K562 (cell line): ENCODE results near the gene FCAR. TPM values are rescaled to one million over a fixed set of nuclear protein-coding genes. Genes with fewer than 3 reads are reported as not detected.
"Not testable (repeated sequence)": the region's sequence is repeated elsewhere in the genome, so short reads cannot be mapped to it uniquely, and the experiment has no call there.

ENCODE experiments used
- ATAC-seq: fragments of 200-7000 bp; cut with Tn5 transposase; 3 replicates; pipeline ENCODE4 v1.9.1; 2020; ENCODE audit warnings: moderate library complexity
- BruUV-seq: library from RNA; stranded (reverse); fragments of 400-500 nt; replicated peaks from 2 replicates; lab custom pipeline; 2021; lab: Mats Ljungman, UMichigan
- CTCF ChIA-PET: fragments of 300-600 bp; formaldehyde crosslinking; extraction: SDS; loops from one replicate; lab custom pipeline; 2021; ENCODE audit warnings: low intra/inter-chr PET ratio; lab: Yijun Ruan, JAX
- POLR2A ChIA-PET: fragments of 300-600, 350-650 bp; sonication (Branson Sonifier 250); formaldehyde crosslinking; extraction: SDS; loops from one replicate; lab custom pipeline; 2021; ENCODE audit warnings: antibody characterized with exemption, inconsistent platforms; lab: Yijun Ruan, JAX
- DNase-seq, 4 experiments: peaks; one replicate each; pipeline versions ENCODE4 v3.0.0 to v3.0.0-alpha.2; 2011 to 2018; ENCODE audit warnings: low spot score in 3 of 4, mixed read lengths in 3 of 4; ENCODE audit errors: extremely low read depth in 1 of 4
- FAIRE-seq: peaks from 2 replicates; lab custom pipeline; 2011; peaks lifted over from hg19 to GRCh38; lab: Jason Lieb, UNC
- H2AFZ ChIP-seq: 2 replicates; pipeline ENCODE4 v1.6.0; 2011; ENCODE audit warnings: low read depth, low read length, control low read depth, inconsistent platforms
- H3K27ac ChIP-seq: fragments of 200-600 bp; 3 replicates; pipeline ENCODE4 v1.8.0; 2011; ENCODE audit warnings: low read depth, mild to moderate bottlenecking, control low read depth, inconsistent platforms, low read length, moderate library complexity, mixed read lengths; ENCODE audit errors: extremely low read depth
- H3K27me3 ChIP-seq, 2 experiments: fragments of 300-600 bp in 1 of 2; 2 replicates in 1 of 2; 3 replicates in 1 of 2; pipeline versions ENCODE4 v1.6.0 to v1.8.0; 2011; ENCODE audit warnings: inconsistent platforms in 2 of 2, low read length in 2 of 2, mild to moderate bottlenecking in 1 of 2, mixed read lengths in 1 of 2, moderate library complexity in 1 of 2; ENCODE audit not compliant: control insufficient read depth in 2 of 2, insufficient read depth in 2 of 2
- H3K36me3 ChIP-seq: fragments of 300-600 bp; 3 replicates; pipeline ENCODE4 v1.8.0; 2011; ENCODE audit warnings: mild to moderate bottlenecking, low read length, inconsistent platforms; ENCODE audit not compliant: control insufficient read depth, insufficient read depth
- H3K4me1 ChIP-seq, 2 experiments: fragments of 200-600 bp in 1 of 2; replicated peaks in 1 of 2; 2 replicates in 1 of 2; 3 replicates in 1 of 2; pipeline versions ENCODE4 v1.5.1 to v1.8.0; 2011; ENCODE audit warnings: inconsistent platforms in 2 of 2, low read length in 2 of 2, mild to moderate bottlenecking in 1 of 2, mixed read lengths in 1 of 2, moderate library complexity in 1 of 2; ENCODE audit not compliant: control insufficient read depth in 2 of 2, insufficient read depth in 2 of 2
- H3K4me2 ChIP-seq: 2 replicates; pipeline ENCODE4 v1.6.1; 2011; ENCODE audit warnings: low read length, control low read depth, inconsistent platforms, mixed read lengths; ENCODE audit not compliant: insufficient read depth
- H3K4me3 ChIP-seq: fragments of 200-600 bp; sonication (generic), shearing (Covaris generic); 2 replicates; pipeline ENCODE4 v1.5.1; 2016; ENCODE audit warnings: control low read depth, inconsistent platforms
- H3K79me2 ChIP-seq: fragments of 200-600 bp; 3 replicates; pipeline ENCODE4 v1.8.0; 2011; ENCODE audit warnings: low read length, inconsistent platforms; ENCODE audit not compliant: control insufficient read depth, insufficient read depth
- H3K9ac ChIP-seq, 2 experiments: 2 replicates each; pipeline versions ENCODE4 v1.6.0 to v1.6.1; 2011; ENCODE audit warnings: low read depth in 2 of 2, low read length in 2 of 2, control low read depth in 1 of 2, inconsistent platforms in 1 of 2, mild to moderate bottlenecking in 1 of 2, mixed read lengths in 1 of 2; ENCODE audit not compliant: insufficient read depth in 1 of 2
- H3K9me1 ChIP-seq: one replicate; pipeline ENCODE4 v1.6.0; 2011; ENCODE audit warnings: inconsistent platforms, mild to moderate bottlenecking, low read length, moderate library complexity; ENCODE audit not compliant: control insufficient read depth, insufficient read depth
- H3K9me3 ChIP-seq: replicated peaks from 2 replicates; pipeline ENCODE4 v1.5.1; 2011; ENCODE audit warnings: low read depth, low read length, inconsistent platforms; ENCODE audit not compliant: control insufficient read depth, insufficient read depth
- H4K20me1 ChIP-seq: replicated peaks from 2 replicates; pipeline ENCODE4 v1.6.1; 2011; ENCODE audit warnings: low read length, inconsistent platforms, mixed read lengths; ENCODE audit not compliant: control insufficient read depth, insufficient read depth
- DDX20 ChIP-seq: fragments of 450-650 bp; IDR thresholded peaks from 2 replicates; pipeline ENCODE4 v1.6.1; 2016; ENCODE audit warnings: missing genetic modification characterization, low read depth, mild to moderate bottlenecking, missing compliant biosample characterization, moderate library complexity
- ZNF143 ChIP-seq: sonication (generic); formaldehyde crosslinking; IDR thresholded peaks from 2 replicates; pipeline ENCODE4 v1.9.0; 2022; ENCODE audit warnings: mild to moderate bottlenecking, missing genetic modification reagents
- ZNF24 ChIP-seq: fragments of 450-650 bp; IDR thresholded peaks from 2 replicates; pipeline ENCODE4 v1.6.1; 2016
- ZNF551 ChIP-seq: fragments of 250-450 bp; sonication (Bioruptor Pico); IDR thresholded peaks from 2 replicates; pipeline ENCODE4 v1.5.0; 2021; ENCODE audit warnings: mild to moderate bottlenecking, moderate library complexity
- ZNF764 ChIP-seq: fragments of 250-450 bp; sonication (Bioruptor Pico); IDR thresholded peaks from 2 replicates; pipeline ENCODE4 v1.4.0; 2020; ENCODE audit warnings: low read depth, mild to moderate bottlenecking, moderate library complexity
- whole genome bisulfite sequencing: fragments of 100-300 bp; shearing (Covaris generic); methylation state at CpG from one replicate; pipeline ENCODE4 v1.1.6; 2016; ENCODE audit warnings: low coverage, mixed read lengths; ENCODE audit not compliant: insufficient coverage; ENCODE audit errors: missing lambda C conversion rate; 5-methylcytosine and 5-hydroxymethylcytosine counted together
- in situ Hi-C: fragments of 300-500 bp; cut with MboI; formaldehyde crosslinking; loops from 4 replicates; pipeline ENCODE4 v1.15.0; 2018; ENCODE audit warnings: inconsistent platforms, mixed read lengths
- intact Hi-C: fragments of 100-400 bp; cut with micrococcal nuclease; formaldehyde crosslinking; loops from 2 replicates; pipeline ENCODE4 v1.14.2; 2022
- polyA plus RNA-seq, 8 experiments: library from polyadenylated mRNA; depleted of rRNA in 4 of 8; stranded (reverse) in 5 of 8; unstranded in 3 of 8; fragments of >200 nt; fragmentation: Nextera tagmentation in 2 of 8; fragmentation: Illumina TruSeq in 1 of 8; extraction: Ambion mirVana in 2 of 8; extraction: Trizol in 1 of 8; gene quantifications; 2 replicates each; pipeline versions ENCODE4 v1.2.1 to v1.2.3, GENCODE V29; 2011 to 2014; ENCODE audit warnings: inconsistent platforms in 1 of 8, missing spikeins in 1 of 8
- total RNA-seq, 7 experiments: library from RNA; depleted of rRNA in 6 of 7; stranded (reverse); fragments of >200 nt in 6 of 7; fragmentation: Illumina TruSeq in 2 of 7; extraction: Trizol in 2 of 7; gene quantifications; 2 replicates each; pipeline versions ENCODE4 v1.2.1 to v1.2.3, GENCODE V29; 2011 to 2021; ENCODE audit warnings: low replicate concordance in 1 of 7
- TF ChIP-seq, protein P1 (sequence below), 3 experiments: fragments of 200-800 bp in 1 of 3; fragments of 250-450 bp in 1 of 3; fragments of 450-650 bp in 1 of 3; sonication (Bioruptor Pico) in 1 of 3; sonication (Bioruptor generic) in 1 of 3; formaldehyde crosslinking in 1 of 3; IDR thresholded peaks; 2 replicates each; pipeline versions ENCODE4 v1.6.1 to v1.8.0; 2016 to 2022; ENCODE audit warnings: mild to moderate bottlenecking in 2 of 3, missing genetic modification characterization in 2 of 3, missing compliant biosample characterization in 1 of 3, moderate library complexity in 1 of 3

Gene FCAR
- total and polyA plus RNA-seq, 9 of the 15 experiments (the other 6 are each of a cell fraction or from before 2014, with no cell fraction given): not detected

DNA sequence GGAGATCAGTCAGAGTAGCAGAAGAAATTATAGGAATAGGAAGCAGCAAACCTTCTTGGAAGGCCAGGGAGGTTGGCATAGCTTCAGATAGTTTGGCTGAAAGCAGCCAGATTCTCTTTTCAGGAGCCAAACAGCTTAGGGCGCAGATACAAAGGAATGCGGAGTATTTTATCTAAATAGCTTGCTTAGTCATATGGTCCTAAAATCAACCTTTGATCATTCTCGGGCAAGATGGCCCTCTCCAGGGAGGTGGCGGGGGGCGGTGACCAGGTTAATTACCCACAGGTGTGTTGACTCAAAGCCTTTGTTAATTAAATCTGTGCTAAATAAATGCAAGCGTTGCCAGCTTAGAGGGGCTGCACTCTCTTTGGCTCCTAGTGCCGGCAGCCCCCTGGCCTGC is 19.4 kb downstream of the FCAR start:
- ChIA-PET CTCF (interaction anchor here (0.6 kb wide), 1 partner anchor 25 kb away, joined by 3 read pairs; no protein-coding TSS in a partner anchor), POLR2A (no interaction called here)
- Histone ChIP-seq H3K9me3 (no peaks in the 10 kb centered on the region), H3K9ac (no peak overlapping the region), H3K4me3 (no peak overlapping the region), H2AFZ (no peak overlapping the region), H3K9me1 (no peaks in the 10 kb centered on the region), H4K20me1 (no peaks in the 10 kb centered on the region), H3K79me2 (no peaks in the 10 kb centered on the region), H3K27ac (no peak overlapping the region), H3K27me3 (peaks cover 0 to 4% of the 10 kb centered on the region in 2 experiments; a peak in 1 of 5 replicates), H3K4me1 (peaks cover 0 to 4% of the 10 kb centered on the region in 2 experiments; a peak in 3 of 5 replicates), H3K36me3 (no peaks in the 10 kb centered on the region), H3K4me2 (no peak overlapping the region)
- ATAC-seq (no peak), DNase-seq (no peak), FAIRE-seq (no peak)
- in situ Hi-C loops (no loop called here), intact Hi-C loops (no loop called here)
- TF ChIP-seq DDX20: no peak
- TF ChIP-seq, protein P1, sequence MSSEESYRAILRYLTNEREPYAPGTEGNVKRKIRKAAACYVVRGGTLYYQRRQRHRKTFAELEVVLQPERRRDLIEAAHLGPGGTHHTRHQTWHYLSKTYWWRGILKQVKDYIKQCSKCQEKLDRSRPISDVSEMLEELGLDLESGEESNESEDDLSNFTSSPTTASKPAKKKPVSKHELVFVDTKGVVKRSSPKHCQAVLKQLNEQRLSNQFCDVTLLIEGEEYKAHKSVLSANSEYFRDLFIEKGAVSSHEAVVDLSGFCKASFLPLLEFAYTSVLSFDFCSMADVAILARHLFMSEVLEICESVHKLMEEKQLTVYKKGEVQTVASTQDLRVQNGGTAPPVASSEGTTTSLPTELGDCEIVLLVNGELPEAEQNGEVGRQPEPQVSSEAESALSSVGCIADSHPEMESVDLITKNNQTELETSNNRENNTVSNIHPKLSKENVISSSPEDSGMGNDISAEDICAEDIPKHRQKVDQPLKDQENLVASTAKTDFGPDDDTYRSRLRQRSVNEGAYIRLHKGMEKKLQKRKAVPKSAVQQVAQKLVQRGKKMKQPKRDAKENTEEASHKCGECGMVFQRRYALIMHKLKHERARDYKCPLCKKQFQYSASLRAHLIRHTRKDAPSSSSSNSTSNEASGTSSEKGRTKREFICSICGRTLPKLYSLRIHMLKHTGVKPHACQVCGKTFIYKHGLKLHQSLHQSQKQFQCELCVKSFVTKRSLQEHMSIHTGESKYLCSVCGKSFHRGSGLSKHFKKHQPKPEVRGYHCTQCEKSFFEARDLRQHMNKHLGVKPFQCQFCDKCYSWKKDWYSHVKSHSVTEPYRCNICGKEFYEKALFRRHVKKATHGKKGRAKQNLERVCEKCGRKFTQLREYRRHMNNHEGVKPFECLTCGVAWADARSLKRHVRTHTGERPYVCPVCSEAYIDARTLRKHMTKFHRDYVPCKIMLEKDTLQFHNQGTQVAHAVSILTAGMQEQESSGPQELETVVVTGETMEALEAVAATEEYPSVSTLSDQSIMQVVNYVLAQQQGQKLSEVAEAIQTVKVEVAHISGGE (CRISPR knock-in tag; IDR thresholded peaks at IDR 0.05): no peak
- no peak for TF ChIP-seq ZNF764
- no peak for TF ChIP-seq ZNF24
- TF ChIP-seq ZNF143 (CRISPR knock-in tag): no peak
- TF ChIP-seq ZNF551: no peak
- BruUV-seq: no TSS peak
- 41% methylated on average over 7 of the region's 7 CpGs for WGBS

DNA sequence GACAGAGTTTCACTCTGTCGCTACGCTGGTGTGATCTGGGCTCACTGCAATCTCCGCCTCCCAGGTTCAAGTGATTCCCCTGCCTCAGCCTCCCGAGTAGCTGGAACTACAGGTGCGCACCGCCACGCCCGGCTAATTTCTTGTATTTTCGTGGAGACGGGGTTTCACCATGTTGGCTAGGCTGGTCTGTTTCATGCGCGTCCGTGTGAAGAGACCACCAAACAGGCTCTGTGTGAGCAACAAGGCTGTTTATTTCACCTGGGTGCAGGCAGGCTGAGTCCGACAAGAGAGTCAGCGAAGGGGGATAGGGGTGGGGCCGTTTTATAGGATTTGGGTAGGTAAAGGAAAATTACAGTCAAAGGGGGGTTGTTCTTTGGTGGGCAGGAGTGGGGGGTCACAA is 20.1 kb downstream of the FCAR start:
- CTCF ChIA-PET: interaction anchor here (0.6 to 0.7 kb wide), 2 partner anchors 25 to 569 kb away, joined by 3 read pairs; no protein-coding TSS in a partner anchor
- H3K9me3 ChIP-seq, H3K79me2 ChIP-seq, H3K27me3 ChIP-seq, intact Hi-C loops, H3K9me1 ChIP-seq, H3K9ac ChIP-seq, H3K4me1 ChIP-seq, H3K27ac ChIP-seq, H3K4me3 ChIP-seq, FAIRE-seq, in situ Hi-C loops, H2AFZ ChIP-seq, DNase-seq, H3K4me2 ChIP-seq, POLR2A ChIA-PET, H3K36me3 ChIP-seq, H4K20me1 ChIP-seq, BruUV-seq, ATAC-seq: not testable (repeated sequence)
- 45% methylated on average over 16 of the region's 16 CpGs for WGBS
